SK-N-MC (cell line): ENCODE data around the gene ZFY.

Experiments used
- EZH2 ChIP-seq: fragments of 200-600 bp; sonication (generic); IDR thresholded peaks from one replicate; pipeline ENCODE4 v1.6.1; 2017; ENCODE audit warnings: antibody characterized with exemption
- POLR2AphosphoS5 ChIP-seq: IDR thresholded peaks from 2 replicates; pipeline ENCODE4 v1.6.1; 2012; ENCODE audit warnings: mild to moderate bottlenecking, low read depth, low read length, borderline replicate concordance

- TF ChIP-seq POLR2AphosphoS5, result no peak
- no peak for TF ChIP-seq EZH2
Observed at GRCh38 chrY:3003846-3004245, 68.7 kb downstream of the ZFY start.
